CD4-positive, alpha-beta T cell treated with Interleukin-15 for 4 hours (primary cell): ENCODE measurements around the gene NHS.

Source experiments
- DNase-seq: peaks from one replicate; pipeline ENCODE4 v3.0.0-alpha.2; 2020; ENCODE audit warnings: low spot score

NHS gene

DNA sequence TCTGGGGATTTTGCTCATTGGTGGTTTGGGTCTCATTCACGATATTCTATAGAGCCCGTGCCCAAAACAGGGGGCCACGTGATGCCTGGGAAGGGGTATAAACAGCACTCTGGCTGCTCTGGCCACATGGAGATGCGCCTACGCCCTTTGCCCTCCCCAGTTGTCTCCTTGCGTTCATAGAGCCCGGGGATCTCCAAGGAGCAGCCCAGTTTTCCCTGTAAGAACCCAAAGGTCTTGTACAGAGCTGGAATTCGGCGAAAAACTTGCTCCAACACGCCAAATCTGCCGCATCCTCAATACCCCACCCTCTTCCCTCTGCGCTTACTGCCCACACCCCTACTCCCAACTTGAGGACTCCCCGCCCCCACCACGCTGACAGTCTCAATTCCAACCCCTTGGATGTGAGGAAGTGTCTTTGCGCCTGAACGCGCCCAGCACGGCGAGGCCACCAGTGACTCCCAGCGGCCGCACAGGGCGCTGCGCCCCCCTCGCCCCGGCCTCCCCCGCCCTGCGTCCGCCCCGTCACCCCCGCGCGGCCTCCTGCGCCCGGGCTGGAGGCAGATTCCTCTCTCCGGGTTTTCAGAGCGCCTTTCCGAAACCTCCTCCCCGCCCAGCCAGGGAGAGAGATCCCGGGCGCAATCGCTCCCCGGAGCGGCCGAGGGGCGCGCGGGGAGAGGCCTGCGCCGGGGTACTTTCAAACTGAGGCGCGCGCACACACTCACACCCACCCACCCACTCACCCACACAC, at the start of gene NHS:
NHS (plus strand) TSS at position 582 of the 748 bp plus-strand sequence. CDS start 558 bp downstream, outside the sequence.
- no peak for DNase-seq

DNA sequence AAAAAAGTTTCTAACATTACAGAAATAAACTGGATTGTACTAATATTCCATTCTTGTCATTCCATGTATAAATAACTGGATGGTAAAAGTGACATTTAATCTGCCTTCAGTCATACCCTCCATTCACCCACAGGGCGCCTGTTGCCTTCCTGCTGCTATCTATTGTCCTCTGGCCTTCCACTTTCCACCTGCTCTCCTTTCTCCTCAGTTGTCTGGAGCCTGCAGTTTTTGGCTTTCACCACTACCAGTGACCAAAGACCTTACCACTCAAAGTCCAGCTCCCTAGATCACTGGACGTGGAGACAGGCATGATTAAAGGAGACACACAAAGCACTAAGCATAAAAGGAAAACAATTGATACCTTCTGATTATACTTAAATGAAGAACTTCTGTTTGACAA, 46.2 kb upstream of the NHS start:
- DNase-seq: no peak

DNA sequence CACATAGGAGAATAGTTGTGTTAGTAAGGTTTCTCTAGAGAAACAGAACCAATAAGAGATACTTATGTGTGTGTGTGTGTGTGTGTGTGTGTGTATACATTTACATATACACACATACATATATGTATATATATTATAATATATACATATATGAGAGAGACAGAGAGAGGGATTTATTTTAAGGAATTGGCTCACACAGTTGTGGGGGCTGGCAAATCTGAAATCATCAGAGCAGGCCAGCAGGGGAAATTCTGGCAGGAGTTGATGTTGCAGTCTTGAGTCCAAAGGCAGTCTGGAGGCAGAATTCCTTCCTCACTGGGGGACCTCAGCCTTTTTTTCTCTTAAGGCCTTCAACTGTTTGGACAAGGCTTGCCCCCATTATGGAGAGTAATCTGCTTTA, 38.6 kb upstream of the NHS start:
- no peak for DNase-seq

DNA sequence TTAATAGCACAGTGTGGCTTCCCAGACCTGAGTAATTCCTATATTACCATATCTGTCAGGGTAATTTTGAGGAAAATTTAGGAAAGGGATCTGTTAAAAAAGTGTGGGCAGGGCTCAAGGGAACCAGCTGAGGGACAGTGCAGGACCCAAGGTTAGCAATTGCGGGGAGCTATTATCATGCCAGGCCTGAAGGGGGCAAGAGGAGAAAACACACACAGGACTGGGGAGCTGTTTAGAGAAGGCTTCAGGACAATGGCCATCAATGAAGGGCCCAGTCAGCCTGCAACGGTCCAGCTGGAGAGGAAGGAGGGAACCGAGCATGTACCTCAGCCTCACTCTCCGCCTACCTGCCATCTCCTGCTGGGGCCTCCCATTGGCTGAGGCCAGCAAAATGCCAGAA, 19.0 kb upstream of the NHS start:
- no peak for DNase-seq

DNA sequence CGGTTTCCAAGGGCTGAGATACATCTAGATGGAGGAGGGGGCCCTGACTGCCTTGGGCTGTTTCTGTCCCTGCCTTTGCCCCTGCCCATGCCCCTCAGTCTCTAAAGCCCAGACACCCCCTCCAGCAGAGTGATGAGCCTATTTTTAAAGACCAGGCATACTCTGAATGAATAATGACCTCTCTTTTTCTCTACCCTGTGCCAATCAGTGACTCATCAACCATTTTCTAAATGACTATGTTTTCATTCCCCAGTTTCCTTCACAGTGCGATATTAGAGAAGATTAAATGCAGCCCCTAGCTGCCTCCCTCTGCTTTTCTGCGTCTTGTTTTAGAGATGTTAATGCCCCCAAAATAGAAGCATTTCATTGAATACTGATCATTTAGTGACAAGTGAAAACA, 15.5 kb upstream of the NHS start:
- DNase-seq: no peak

DNA sequence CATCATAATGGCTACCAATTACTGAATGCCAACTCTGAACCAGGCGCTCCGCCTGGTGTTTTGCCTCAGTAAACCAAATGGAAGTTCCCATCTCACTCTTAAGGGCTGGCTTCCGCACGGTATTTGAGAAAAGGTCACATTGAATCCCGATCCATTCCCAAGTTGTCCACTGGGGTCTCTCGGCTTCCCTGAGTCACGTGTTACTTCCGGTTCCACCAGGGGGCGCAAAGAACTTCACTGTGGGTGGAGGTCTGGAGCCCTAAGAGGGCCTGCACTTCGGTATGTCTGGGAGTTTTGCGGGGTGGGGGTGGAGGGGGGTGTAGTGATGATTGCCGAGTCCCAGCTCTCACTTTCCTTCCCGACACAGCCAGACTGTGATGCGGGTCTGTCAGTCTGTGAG, 13.4 kb upstream of the NHS start:
- no peak for DNase-seq

DNA sequence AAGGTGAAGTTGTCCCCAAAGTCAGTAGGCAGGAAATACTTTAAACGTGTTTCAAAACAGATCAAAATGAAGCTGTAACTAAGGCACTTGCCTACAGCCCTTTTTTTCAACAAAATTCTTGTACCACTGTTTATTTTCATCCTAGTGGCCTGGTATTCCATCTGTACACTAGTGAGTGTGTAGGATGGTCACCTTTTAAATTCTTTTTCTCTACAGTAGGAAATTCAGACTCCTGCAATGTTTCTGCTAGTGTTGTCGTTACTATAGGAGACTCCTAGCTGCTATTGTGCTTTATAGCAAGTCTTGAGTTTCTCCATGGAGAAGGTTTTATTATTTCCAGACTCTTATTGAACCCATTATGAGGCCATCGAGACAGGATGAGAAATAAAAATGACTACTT, 7.0 kb upstream of the NHS start:
- no peak for DNase-seq

DNA sequence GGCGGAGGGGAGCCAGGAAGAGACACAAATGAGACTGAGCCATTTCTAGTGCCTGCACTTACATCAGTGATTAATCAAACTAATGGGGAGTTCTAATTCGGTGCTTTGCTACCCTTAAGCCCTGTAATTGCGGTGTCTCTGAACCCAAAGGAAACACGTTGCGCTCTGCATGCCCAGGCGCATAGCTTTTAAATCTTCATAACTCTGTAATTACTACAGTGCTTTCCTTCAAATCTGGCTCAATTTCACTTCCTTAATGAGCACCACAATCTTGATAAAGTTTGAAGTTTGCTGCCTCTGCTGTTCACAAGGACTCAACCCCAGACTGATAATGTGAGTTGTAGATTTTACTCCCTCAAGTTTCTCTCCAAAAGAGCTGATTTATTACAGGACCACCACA, 5.7 kb upstream of the NHS start:
- no peak for DNase-seq

DNA sequence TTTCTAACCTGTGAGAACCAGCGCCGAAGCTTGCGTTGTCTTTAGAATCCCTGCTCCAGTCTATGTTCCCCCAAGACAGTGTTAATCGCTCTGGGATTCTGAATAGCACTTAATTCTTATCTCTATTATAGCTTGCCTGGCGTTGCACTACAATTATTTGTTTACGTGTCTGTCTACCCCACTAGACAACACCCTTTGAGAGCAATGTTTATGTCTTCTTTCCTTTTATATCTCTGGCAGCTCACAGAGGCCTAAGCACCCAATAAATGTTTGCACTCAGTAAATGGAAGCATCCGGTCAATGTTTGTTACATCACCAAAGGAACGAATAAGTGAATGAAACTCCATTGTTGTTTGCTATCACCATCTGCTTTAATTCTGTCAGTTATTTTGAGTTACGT, 4.8 kb upstream of the NHS start:
- DNase-seq: no peak

DNA sequence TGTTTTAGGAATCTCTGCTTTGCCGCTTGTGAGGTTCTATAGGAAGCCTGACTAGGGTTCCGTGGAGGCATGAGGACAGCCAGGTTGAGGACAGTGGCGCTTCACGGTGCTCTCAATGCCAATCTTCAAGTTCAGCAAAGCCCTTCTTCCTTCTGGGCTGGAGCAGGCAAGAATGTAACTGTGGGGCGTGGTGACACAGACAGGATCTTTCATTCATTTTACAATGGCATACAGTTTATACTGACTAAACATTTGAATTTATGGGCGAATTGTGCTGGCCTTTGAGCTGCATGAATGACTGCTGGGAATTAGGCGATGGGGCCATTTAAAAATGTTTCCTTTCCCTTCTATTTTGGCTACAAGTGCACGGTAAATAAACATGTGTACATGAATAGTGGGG, 2.9 kb upstream of the NHS start:
- no peak for DNase-seq

DNA sequence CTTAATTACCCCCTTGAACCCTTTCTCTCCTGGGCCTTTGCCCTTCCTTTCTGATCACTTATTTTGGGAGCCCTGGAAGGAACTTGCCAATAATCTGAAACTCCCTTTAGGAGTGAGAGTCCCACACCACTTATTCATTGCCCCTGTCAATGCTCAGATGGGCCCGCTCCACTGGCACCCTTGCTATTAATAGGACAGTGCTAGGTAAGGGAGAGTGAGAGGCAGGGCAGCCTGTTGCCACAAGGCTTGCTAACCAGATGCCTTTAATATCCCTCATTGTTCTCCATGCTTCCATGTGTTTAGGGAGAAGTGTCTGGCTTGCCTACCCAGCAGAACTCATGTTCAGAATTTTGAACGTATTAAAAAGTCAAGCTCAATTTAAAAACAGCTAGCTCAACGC, 1.7 kb upstream of the NHS start:
- no peak for DNase-seq

DNA sequence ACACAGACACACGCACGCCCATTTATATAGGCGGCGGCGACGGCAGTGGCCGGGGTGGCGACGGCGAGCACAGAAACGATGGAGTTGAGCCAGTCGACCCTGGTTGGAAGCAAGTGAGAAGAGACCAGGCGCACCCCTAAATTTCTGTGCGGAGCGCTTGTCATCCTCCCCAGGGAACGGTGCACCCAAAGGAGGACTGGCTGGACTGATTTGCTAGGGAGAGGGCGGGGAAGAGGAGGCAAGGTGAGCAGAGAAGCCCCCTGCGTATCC, 302 bp downstream of the NHS start:
- no peak for DNase-seq

DNA sequence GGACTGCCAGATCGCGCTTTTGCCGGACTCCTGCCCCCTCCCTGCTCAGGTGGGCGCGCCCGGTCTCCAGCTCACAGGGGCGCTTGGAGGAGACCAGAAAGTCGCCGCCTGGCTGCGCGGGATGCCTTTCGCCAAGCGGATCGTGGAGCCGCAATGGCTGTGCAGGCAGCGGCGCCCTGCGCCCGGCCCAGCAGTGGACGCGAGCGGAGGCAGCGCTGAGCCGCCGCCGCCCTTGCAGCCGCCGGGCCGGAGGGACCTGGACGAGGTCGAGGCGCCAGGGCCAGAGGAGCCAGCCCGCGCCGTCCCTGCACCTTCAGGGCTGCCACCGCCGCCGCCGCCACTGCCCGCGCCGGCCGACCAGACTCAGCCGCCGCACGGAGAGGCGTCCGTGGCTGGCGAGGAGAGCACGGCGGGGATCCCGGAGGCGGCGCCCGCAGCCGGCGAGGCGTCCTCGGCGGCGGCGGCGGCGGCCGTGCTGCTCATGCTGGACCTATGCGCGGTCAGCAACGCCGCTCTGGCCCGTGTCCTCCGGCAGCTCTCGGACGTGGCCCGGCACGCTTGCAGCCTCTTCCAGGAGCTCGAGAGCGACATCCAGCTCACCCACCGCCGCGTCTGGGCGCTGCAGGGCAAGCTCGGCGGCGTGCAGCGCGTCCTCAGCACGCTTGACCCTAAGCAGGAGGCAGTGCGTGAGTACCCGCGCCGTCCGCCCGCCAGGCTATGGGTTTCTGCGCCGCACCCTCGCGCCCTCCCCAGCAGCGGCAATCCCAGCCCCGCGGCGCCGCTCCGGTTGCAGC, 834 bp downstream of the NHS start:
- DNase-seq: no peak

DNA sequence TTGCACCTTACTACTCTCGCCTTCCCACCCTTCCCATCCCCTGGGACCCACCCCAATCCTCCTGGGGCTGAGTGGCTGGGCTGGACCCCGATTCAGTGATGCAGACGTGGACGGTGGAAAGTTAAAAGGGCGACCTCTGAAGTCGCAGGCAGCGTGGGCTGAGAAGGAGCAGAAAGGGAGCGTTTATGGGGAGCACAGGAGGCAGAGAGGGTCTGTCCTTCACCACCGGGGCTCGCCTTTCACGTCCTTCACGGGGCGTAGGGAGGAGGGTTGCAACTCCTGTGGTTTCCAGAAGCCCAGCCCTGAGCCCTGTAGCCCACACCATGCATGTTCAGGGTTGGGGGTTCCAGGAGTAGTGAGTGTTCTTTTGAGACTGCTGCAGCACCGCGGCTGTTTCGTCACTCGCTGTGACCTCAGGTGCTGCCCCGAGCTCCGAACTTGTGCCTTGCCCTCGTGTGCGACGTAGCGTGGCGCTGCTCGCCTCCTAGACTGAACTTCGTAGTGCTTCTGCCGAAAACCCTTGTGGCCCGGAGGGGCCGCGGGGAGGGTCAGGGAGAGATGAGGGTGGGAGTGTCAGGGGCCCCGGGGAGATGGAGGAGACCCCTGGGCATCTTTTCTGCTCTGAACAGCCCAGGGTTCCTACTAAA, 1.6 kb downstream of the NHS start:
- DNase-seq: no peak

DNA sequence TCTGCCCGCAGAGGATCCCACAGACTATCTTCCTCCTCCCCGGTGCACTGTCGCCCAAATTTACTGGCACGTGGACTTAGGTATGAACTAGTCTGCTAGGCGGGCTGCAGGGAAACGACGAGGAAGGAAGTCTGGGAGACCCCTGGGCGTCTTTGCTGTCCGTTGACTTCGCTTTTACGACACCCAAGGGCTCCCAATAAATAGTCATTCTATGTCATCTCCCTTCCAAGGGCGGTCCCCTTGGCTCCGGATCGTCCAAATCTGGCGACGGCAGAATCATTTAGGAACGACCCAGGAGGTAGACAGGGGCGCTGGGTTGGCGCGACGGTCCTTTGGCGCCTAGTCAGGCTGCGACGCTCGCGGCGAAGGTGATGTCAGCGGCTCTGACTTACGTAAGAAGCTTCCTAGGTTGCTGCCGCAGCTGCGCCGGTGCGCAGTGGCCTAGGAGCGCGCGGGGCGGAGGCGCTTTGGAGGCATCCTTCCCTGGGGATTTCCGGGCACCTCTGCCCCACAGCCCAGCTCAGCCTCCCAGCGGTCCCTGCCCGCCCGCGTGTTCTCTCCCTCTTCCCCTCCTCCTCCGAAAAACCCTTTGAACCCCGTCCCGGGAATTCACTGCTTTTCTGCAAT, 2.2 kb downstream of the NHS start:
- DNase-seq: no peak

DNA sequence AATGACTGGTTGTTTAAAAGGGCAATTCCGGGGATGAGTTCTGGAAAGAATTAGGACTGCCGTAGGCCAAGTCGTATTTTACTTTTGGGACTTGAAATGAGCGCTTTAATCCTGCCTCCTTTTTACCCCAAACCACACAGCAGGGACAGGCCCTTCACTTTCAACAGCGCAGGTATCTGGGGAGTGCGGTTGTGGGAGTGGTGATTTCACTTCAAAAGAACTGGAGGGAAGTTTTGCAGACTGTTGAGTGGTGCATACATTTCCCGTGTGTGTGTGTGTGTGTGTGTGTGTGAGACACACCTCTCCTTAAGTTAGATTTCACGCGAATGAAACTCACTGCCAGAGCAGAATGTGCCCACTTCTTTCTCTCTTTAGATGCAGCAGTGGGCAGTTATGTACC, 2.8 kb downstream of the NHS start:
- DNase-seq: no peak

DNA sequence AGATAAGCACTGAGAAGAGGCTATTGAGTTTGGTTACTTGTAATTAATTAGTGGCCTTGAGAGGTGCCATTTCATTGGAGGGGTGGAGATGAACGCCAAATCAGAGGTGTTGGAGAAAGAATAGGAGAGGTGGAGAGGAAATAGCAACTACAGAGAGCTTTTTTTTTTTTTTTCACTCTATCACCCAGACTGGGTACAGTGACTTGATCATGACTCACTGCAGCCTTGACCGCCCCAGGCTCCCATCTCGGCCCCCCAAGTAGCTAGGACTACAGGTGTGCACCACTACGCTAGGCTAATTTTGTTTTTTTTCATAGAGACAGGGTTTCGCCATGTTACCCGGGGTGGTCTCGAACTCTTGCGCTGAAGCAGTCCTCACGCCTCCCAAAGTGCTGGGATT, 5.2 kb downstream of the NHS start:
- no peak for DNase-seq

DNA sequence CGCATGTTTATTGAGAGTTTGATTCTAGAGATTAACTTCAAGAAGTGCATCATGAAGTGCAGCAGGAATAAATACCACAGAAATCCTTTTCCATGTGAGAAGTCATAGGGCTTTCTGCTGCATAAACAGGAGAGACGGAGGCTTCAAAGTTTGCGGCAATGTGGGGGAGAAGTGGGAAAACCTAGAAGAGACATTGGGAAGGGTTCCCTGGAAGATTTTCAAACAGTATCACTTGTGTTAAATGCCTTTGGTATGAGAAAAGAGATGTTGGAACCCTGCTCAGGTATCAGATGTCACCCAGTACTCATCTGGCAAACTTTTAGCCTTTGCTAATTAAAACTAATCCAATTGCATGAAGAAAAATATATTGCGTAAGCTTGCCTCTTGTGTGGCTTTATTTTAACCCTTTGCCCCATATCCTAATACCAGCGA, 15.4 kb downstream of the NHS start:
- DNase-seq: no peak

DNA sequence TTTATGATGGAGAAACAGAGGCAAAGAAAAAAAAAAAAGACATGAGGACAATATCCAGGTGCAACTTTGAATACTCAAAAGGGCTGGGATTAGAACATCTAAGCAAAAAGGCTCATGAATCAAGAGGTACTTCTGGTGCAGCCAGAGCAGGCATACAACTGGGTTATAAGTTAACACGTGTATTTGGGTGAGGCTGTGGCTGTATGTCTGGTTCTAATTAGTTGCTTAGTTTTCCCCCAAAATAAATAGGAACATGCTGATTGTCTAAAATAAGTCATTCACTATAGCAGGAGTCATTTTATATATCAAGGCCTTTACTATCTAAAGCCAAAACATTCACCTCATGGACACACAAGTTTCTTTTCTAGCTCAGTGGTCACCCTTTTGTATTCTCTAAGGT, 20.2 kb downstream of the NHS start:
- DNase-seq: no peak

DNA sequence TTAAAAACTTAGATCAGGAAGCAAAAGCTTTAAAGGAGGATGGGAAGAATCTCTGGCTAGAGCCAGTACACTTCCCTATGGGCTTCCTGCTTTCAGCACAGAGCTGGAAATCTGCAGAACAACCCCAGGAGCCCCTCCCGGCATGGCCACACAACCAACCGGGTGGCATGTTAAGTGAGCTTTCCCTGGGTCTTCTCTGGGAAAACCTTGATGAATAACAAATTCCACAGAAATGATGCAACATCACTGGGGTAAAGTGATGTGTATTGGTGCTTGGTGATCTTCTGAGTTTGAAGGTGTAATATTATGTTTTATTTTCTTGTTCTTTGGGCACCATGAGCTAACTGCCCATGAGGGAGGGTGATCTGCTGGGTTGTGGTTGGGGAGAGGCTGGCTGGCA, 22.1 kb downstream of the NHS start:
- DNase-seq: no peak

DNA sequence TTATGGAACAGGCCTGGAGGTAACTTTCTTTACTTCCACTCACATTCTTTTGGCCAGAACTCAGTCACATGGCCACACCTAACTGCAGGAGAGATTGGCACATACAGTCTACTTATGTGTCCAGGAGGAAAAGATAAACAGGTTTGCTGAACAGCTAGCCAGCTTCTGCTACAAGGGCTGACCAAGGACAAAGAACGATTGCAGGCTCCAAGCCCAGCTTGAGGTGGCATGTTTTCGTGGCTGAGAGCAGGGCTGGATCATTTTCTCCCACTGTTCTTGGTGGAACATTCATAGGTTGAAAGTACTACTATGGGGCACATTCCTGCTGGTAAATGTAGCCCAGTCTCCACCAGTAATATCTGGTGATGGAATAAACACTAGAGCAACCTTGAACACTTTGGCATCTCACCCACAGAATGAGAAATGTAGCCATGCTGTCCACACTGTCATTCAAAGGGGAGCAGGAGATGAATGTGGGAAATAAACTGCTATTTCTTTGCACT, 28.2 kb downstream of the NHS start:
- DNase-seq: no peak

DNA sequence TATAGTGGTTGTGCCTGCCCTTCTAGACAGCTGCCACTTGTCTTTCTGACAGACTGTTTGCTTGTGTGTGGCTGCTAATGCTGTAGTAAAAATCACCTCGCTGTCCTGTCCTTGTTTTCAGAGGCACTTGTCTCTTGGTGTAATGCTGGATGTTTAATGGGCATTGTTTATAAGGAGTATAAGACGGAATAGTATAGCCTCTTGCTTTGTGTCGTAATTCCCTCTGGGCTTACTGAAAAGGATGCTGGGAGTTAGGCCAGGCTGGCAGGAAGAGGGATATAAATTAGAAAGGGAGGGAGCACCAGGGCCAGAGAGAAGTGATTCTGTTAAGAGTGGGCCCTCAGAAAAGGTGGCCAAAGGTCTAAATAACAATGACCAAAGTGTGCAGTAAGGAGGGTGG, 29.0 kb downstream of the NHS start:
- DNase-seq: no peak
